Measurements from ENCODE around the gene INCA1. TPM values are rescaled to one million over a fixed set of nuclear protein-coding genes. Genes with fewer than 3 reads are reported as not detected.

The INCA1 gene
- total and polyA plus RNA-seq, 2 of the 13 experiments (the other 11 are each of a cell fraction or from before 2014, with no cell fraction given): 0.93 to 2.6 TPM

GRCh38 chr17:4939796-4940554, 57.3 kb downstream of the INCA1 start, which contains the start of the genes RNF167 and SLC25A11 (continued):
- TF ChIP-seq ZNF318 (CRISPR knock-in tag; IDR thresholded peaks at IDR 0.05) (no peak), ZNF639 (CRISPR knock-in tag; conservative IDR thresholded peaks at IDR 0.05) (peak; percentile 67), SMAD3 (CRISPR knock-in tag; IDR thresholded peaks at IDR 0.05) (no peak), CENPT (CRISPR knock-in tag; IDR thresholded peaks at IDR 0.05; ENCODE audit: low read depth) (no peak), LRRFIP1 (CRISPR knock-in tag; conservative IDR thresholded peaks at IDR 0.05) (no peak), MEF2D (CRISPR knock-in tag; IDR thresholded peaks at IDR 0.05) (no peak; the same call in 1 of the 2 replicates), ZNF33B (CRISPR knock-in tag; IDR thresholded peaks at IDR 0.05) (no peak), AKAP8 (CRISPR knock-in tag; IDR thresholded peaks at IDR 0.05) (no peak), ISX (CRISPR knock-in tag; conservative IDR thresholded peaks at IDR 0.05) (no peak), ZNF143 (CRISPR knock-in tag; IDR thresholded peaks at IDR 0.05) (peak; percentile 86), ZNF614 (CRISPR knock-in tag; IDR thresholded peaks at IDR 0.05; ENCODE audit: borderline replicate concordance) (no peak), ZBTB38 (CRISPR knock-in tag; IDR thresholded peaks at IDR 0.05) (no peak), KDM4B (CRISPR knock-in tag; IDR thresholded peaks at IDR 0.05) (no peak), THAP9 (CRISPR knock-in tag; IDR thresholded peaks at IDR 0.05; ENCODE audit: borderline replicate concordance) (no peak; the same call in 1 of the 2 replicates)

All from HepG2 (cell line).